ENCODE data around the gene SLC25A1.

SLC25A1 gene

DNA sequence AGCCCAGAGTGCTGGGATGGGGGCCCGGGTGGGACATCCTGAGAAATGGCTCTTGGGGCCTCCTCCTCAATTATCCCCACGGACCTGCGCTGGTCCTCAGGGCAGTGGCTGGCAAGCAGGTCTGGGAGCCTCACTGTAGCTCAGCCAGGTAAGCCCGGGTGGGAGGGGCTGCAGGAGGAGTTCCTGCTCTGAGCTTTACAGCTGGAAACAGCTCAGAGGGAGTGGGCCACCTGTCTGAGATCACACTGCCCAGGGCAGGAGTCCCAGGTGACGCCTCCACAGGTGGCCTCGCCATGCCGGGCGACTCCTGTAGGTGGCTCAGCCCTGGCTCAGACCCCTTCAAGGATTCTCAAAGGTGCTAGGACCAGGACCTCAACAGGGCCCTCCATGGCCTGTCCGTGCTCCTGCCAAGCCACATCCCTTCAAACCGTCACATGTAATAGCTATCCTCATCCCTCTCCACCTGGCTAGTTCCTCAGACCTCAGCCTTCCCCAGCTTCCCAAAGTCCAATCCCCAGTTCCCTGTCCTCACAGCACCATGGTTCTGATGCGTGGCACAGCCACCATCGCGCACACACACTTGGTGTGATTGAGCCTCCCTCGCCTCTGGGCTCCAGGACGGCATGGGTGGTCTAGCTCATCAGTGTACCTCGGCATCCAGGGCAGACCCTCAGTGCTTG is 51.1 kb downstream of the SLC25A1 start:
- no peak overlapping the region for H3K4me3 ChIP-seq (replicated peaks in 1 of 2; ENCODE audit: low read depth in 2 of 2, low read length in 2 of 2)
- no peak for DNase-seq (ENCODE audit: low read depth in 2 of 2)
- TF ChIP-seq, protein P1, sequence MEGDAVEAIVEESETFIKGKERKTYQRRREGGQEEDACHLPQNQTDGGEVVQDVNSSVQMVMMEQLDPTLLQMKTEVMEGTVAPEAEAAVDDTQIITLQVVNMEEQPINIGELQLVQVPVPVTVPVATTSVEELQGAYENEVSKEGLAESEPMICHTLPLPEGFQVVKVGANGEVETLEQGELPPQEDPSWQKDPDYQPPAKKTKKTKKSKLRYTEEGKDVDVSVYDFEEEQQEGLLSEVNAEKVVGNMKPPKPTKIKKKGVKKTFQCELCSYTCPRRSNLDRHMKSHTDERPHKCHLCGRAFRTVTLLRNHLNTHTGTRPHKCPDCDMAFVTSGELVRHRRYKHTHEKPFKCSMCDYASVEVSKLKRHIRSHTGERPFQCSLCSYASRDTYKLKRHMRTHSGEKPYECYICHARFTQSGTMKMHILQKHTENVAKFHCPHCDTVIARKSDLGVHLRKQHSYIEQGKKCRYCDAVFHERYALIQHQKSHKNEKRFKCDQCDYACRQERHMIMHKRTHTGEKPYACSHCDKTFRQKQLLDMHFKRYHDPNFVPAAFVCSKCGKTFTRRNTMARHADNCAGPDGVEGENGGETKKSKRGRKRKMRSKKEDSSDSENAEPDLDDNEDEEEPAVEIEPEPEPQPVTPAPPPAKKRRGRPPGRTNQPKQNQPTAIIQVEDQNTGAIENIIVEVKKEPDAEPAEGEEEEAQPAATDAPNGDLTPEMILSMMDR (IDR thresholded peaks at IDR 0.05; ENCODE audit: low read depth, low read length) = no peak

DNA sequence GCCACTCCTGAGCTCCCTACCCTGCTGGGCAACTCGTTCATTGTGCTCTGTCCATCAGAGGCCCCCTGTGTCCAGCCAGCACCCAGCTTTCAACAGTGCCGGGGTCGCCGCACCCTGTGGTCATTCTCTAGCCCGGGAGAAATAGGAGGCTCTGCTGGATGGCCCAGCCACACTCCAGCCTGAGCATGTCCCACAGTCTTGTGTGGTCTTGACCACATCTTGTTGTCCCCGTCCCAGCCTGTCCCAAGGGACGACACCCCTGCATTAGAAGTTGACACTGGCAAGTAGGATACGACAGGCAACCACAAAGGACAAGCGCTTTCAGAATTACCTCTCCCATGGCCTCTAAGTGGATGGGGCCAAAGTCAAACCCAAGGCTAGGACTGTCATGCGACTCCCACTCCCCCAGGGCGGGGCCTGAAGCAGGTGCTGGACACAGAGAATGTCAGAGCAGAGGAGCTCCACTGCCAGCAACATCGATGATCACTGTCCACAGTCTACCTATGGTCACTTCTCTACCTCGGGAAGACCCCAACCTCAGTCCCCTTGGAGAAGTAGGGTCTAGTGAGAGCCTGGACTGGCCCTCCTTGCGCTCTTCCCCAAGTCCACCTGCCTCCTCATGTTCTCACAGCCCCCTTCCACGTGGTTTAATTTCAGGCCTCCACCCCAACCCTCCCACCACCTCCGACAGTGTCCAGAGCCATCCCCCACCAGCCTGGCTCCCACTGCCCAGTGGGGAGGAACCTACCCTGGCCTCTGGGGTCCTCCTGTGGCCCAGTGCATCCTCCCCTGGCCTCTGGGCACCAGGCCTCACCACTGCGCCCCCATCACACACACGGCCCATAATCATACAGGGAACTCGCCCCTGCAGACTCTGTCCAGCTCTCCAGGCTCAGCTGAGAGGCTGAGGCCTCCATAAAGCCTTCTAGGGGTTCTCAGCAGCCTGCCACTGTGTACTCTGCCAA is 51.9 kb downstream of the SLC25A1 start:
- DNase-seq (ENCODE audit: low read depth in 2 of 2) = no peak
- TF ChIP-seq, protein P1 (IDR thresholded peaks at IDR 0.05; ENCODE audit: low read depth, low read length) = no peak
- H3K4me3 ChIP-seq (replicated peaks in 1 of 2; ENCODE audit: low read depth in 2 of 2, low read length in 2 of 2) = no peak overlapping the region
